Trophoblast cell (in vitro differentiated cells and primary cell): ENCODE measurements around the gene DBNDD1.

Experiments
- DNase-seq, 2 donors: peaks; one replicate each; pipeline ENCODE4 v3.0.0-alpha.2; 2016
- H2AFZ ChIP-seq: 2 replicates; pipeline ENCODE4 v1.6.1; 2013; ENCODE audit warnings: low read length, moderate library complexity, mild to moderate bottlenecking; ENCODE audit not compliant: insufficient read depth, poor library complexity
- H2AK5ac ChIP-seq: 2 replicates; pipeline ENCODE4 v1.6.1; 2013; ENCODE audit warnings: mild to moderate bottlenecking, low read length
- H2BK120ac ChIP-seq: 2 replicates; pipeline ENCODE4 v1.6.1; 2013; ENCODE audit warnings: low read length, mild to moderate bottlenecking, moderate library complexity; ENCODE audit not compliant: insufficient read depth, poor library complexity
- H2BK12ac ChIP-seq: 2 replicates; pipeline ENCODE4 v1.6.1; 2013; ENCODE audit warnings: mild to moderate bottlenecking, low read length, moderate library complexity
- H2BK5ac ChIP-seq: 2 replicates; pipeline ENCODE4 v1.6.1; 2013; ENCODE audit warnings: low read length, low read depth, moderate library complexity, mild to moderate bottlenecking; ENCODE audit not compliant: poor library complexity
- H3K14ac ChIP-seq: 2 replicates; pipeline ENCODE4 v1.6.1; 2013; ENCODE audit warnings: mild to moderate bottlenecking, low read length
- H3K18ac ChIP-seq: 2 replicates; pipeline ENCODE4 v1.6.1; 2013; ENCODE audit warnings: mild to moderate bottlenecking, low read length
- H3K23ac ChIP-seq: 2 replicates; pipeline ENCODE4 v1.6.1; 2013; ENCODE audit warnings: low read length
- H3K27ac ChIP-seq: 2 replicates; pipeline ENCODE4 v1.5.1; 2013; ENCODE audit warnings: low read depth, mild to moderate bottlenecking, inconsistent platforms, low read length, moderate library complexity
- H3K27me3 ChIP-seq: 2 replicates; pipeline ENCODE4 v1.6.1; 2013; ENCODE audit warnings: inconsistent platforms, mild to moderate bottlenecking, low read length, moderate library complexity; ENCODE audit not compliant: insufficient read depth
- H3K36me3 ChIP-seq, 2 experiments: 1 replicate in 1 of 2; 2 replicates in 1 of 2; pipeline ENCODE4 v1.6.1; 2013; ENCODE audit warnings: low read length in 2 of 2, mild to moderate bottlenecking in 2 of 2, moderate library complexity in 1 of 2; ENCODE audit not compliant: insufficient read depth in 2 of 2, control insufficient read depth in 1 of 2
- H3K4ac ChIP-seq: 2 replicates; pipeline ENCODE4 v1.6.1; 2013; ENCODE audit warnings: low read depth, mild to moderate bottlenecking, low read length, moderate library complexity
- H3K4me1 ChIP-seq, 2 experiments: 1 replicate in 1 of 2; 2 replicates in 1 of 2; pipeline ENCODE4 v1.6.1; 2013; ENCODE audit warnings: low read length in 2 of 2, mild to moderate bottlenecking in 2 of 2, moderate library complexity in 1 of 2; ENCODE audit not compliant: insufficient read depth in 2 of 2, control insufficient read depth in 1 of 2
- H3K4me2 ChIP-seq: 2 replicates; pipeline ENCODE4 v1.6.1; 2013; ENCODE audit warnings: inconsistent platforms, mild to moderate bottlenecking, low read length, moderate library complexity
- H3K4me3 ChIP-seq: 2 replicates; pipeline ENCODE4 v1.5.1; 2013; ENCODE audit warnings: mild to moderate bottlenecking, low read depth, low read length, inconsistent platforms
- H3K79me1 ChIP-seq: one replicate; pipeline ENCODE4 v1.6.1; 2013; ENCODE audit warnings: low read length
- H3K79me2 ChIP-seq: 2 replicates; pipeline ENCODE4 v1.6.1; 2013; ENCODE audit warnings: low read length, mild to moderate bottlenecking; ENCODE audit not compliant: control insufficient read depth, insufficient read depth, poor library complexity
- H3K9ac ChIP-seq: 2 replicates; pipeline ENCODE4 v1.6.1; 2013; ENCODE audit warnings: mild to moderate bottlenecking, low read length
- H3K9me3 ChIP-seq: 2 replicates; pipeline ENCODE4 v1.6.1; 2013; ENCODE audit warnings: low read depth, mild to moderate bottlenecking, control low read depth, inconsistent platforms, low read length; ENCODE audit not compliant: insufficient read depth
- H4K12ac ChIP-seq: 2 replicates; pipeline ENCODE4 v1.6.1; 2013; ENCODE audit warnings: low read depth, mild to moderate bottlenecking, low read length, moderate library complexity
- H4K8ac ChIP-seq: 2 replicates; pipeline ENCODE4 v1.6.1; 2013; ENCODE audit warnings: low read depth, mild to moderate bottlenecking, low read length, moderate library complexity
- H4K91ac ChIP-seq: one replicate; pipeline ENCODE4 v1.6.1; 2013; ENCODE audit warnings: low read depth, mild to moderate bottlenecking, low read length, moderate library complexity
- WGBS: extraction: QIAGEN DNeasy Blood & Tissue Kit; methylation state at CpG from one replicate; pipeline ENCODE4 v1.1.7; 2013; ENCODE audit warnings: missing lambda C conversion rate; ENCODE audit not compliant: insufficient read length, insufficient coverage; ENCODE audit errors: extremely low coverage; 5-methylcytosine and 5-hydroxymethylcytosine counted together

Gene DBNDD1

GRCh38 chr16:90055371-90055770, 36.1 kb upstream of the DBNDD1 start:
- H3K4ac ChIP-seq = no peak overlapping the region
- no peak overlapping the region for H3K18ac ChIP-seq
- no peak overlapping the region for H4K12ac ChIP-seq
- no peak overlapping the region for H4K8ac ChIP-seq
- H3K79me1 ChIP-seq = no peaks in the 10 kb centered on the region
- H2BK5ac ChIP-seq = no peak overlapping the region
- H2AK5ac ChIP-seq = no peak overlapping the region
- H3K27me3 ChIP-seq = no peaks in the 10 kb centered on the region
- H3K9ac ChIP-seq = no peak overlapping the region
- no peak overlapping the region for H2AFZ ChIP-seq
- WGBS = no CpG with 5 or more reads among the region's 4 CpGs
- no peak overlapping the region for H3K4me2 ChIP-seq
- H3K79me2 ChIP-seq = no peaks in the 10 kb centered on the region
- H2BK120ac ChIP-seq = no peak overlapping the region
- no peak overlapping the region for H3K23ac ChIP-seq
- no peak overlapping the region for H4K91ac ChIP-seq
- no peak overlapping the region for H3K4me3 ChIP-seq
- no peak overlapping the region for H2BK12ac ChIP-seq
- H3K36me3 ChIP-seq = no peaks in the 10 kb centered on the region
- H3K27ac ChIP-seq = no peak overlapping the region
- DNase-seq = no peak
- H3K9me3 ChIP-seq = peaks cover 30% of the 10 kb centered on the region
- no peak overlapping the region for H3K14ac ChIP-seq
- no peaks in the 10 kb centered on the region for H3K4me1 ChIP-seq

DNA sequence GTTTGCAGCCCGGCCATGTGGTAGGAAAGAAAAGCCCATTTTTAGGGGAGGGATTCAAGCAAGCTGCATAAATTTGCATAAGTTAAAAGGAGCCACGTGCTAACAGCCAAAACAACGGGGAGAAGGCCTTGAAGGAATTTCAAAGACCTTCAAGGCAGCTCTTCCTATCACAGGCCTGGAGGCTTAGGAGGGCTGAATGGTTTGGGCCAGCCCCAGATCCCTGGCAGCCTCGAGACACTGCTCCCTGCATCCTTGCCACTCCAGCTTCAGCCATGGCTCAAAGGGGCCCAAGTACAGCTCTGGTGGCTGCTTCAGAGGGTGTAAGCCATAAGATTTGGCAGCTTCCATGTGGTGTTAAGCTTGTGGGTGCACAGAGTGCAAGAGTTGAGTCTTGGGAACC, 35.3 kb upstream of the DBNDD1 start:
- DNase-seq = no peak
- Histone ChIP-seq H3K14ac (no peak overlapping the region), H3K4me2 (no peak overlapping the region), H2BK120ac (no peak overlapping the region), H2AK5ac (no peak overlapping the region), H2AFZ (no peak overlapping the region), H3K18ac (no peak overlapping the region), H3K4ac (no peak overlapping the region), H3K9me3 (peaks cover 31% of the 10 kb centered on the region), H3K27me3 (no peaks in the 10 kb centered on the region), H3K36me3 (no peaks in the 10 kb centered on the region), H3K9ac (no peak overlapping the region), H3K79me2 (no peaks in the 10 kb centered on the region), H2BK5ac (no peak overlapping the region), H3K4me3 (no peak overlapping the region), H3K79me1 (no peaks in the 10 kb centered on the region), H4K91ac (no peak overlapping the region), H3K4me1 (no peaks in the 10 kb centered on the region), H4K12ac (no peak overlapping the region), H3K27ac (no peak overlapping the region), H2BK12ac (no peak overlapping the region), H3K23ac (no peak overlapping the region), H4K8ac (no peak overlapping the region)
- WGBS = no CpG with 5 or more reads among the region's 4 CpGs

- no peak overlapping the region for H2AK5ac ChIP-seq
- no peak overlapping the region for H3K14ac ChIP-seq
Measured at GRCh38 chr16:90053902-90054500, 34.7 kb upstream of the DBNDD1 start.

DNA sequence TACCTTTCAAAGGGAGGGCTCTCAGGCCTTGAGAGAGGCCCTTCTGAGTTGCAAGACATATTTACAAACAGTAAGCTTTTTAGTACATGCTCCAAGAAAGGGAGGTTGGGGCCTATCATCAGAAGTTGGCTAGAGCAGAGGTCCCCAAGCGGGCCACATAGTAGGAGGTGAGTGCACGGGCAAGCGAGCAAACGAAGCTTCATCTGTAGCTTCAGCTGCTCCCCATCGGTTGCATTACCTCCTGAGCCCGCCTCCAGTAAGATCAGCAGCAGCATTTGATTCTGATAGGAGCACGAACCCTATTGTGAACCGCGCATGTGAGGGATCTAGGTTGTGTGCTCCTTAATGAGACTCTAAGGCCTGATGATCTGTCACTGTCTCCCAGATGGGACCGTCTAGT, 31.7 kb upstream of the DBNDD1 start:
- no CpG with 5 or more reads among the region's 10 CpGs for WGBS
- Histone ChIP-seq H3K14ac (no peak overlapping the region), H4K8ac (no peak overlapping the region), H2BK12ac (no peak overlapping the region), H2AK5ac (no peak overlapping the region), H3K79me2 (no peaks in the 10 kb centered on the region), H2AFZ (no peak overlapping the region), H3K18ac (no peak overlapping the region), H3K4me1 (peaks cover 7 to 8% of the 10 kb centered on the region in 2 experiments), H3K79me1 (no peaks in the 10 kb centered on the region), H2BK5ac (no peak overlapping the region), H3K4me3 (no peak overlapping the region), H3K9ac (no peak overlapping the region), H3K4me2 (no peak overlapping the region), H4K12ac (no peak overlapping the region), H3K4ac (no peak overlapping the region), H3K27me3 (no peaks in the 10 kb centered on the region), H4K91ac (no peak overlapping the region), H3K9me3 (peaks cover 27% of the 10 kb centered on the region), H3K36me3 (no peaks in the 10 kb centered on the region), H2BK120ac (no peak overlapping the region), H3K23ac (no peak overlapping the region), H3K27ac (no peak overlapping the region)
- no peak for DNase-seq

More at GRCh38 chr16:90053902-90054500, 34.7 kb upstream of the DBNDD1 start:
- no peak for DNase-seq
- Histone ChIP-seq H3K4ac (no peak overlapping the region), H4K8ac (no peak overlapping the region), H3K79me1 (no peaks in the 10 kb centered on the region), H4K12ac (no peak overlapping the region), H3K4me3 (no peak overlapping the region), H3K18ac (no peak overlapping the region), H3K9ac (no peak overlapping the region), H2BK120ac (no peak overlapping the region), H3K9me3 (peaks cover 28% of the 10 kb centered on the region), H3K27ac (no peak overlapping the region), H3K36me3 (no peaks in the 10 kb centered on the region), H2BK12ac (no peak overlapping the region), H3K79me2 (no peaks in the 10 kb centered on the region), H2BK5ac (no peak overlapping the region), H2AFZ (no peak overlapping the region), H4K91ac (no peak overlapping the region), H3K4me1 (no peaks in the 10 kb centered on the region), H3K23ac (no peak overlapping the region), H3K27me3 (no peaks in the 10 kb centered on the region), H3K4me2 (no peak overlapping the region)
- WGBS = no CpG with 5 or more reads among the region's 1 CpG
